ENCODE results near the gene FOXC2. TPM values are rescaled to one million over a fixed set of nuclear protein-coding genes. Genes with fewer than 3 reads are reported as not detected.

Gene FOXC2
- total and polyA plus RNA-seq, 4 experiments from 2014 or later = not detected

- DNase-seq = no peak
- POLR2A ChIA-PET (ENCODE audit: partially characterized antibody) = no interaction called here
- H3K4me3 ChIP-seq (ENCODE audit: low read length in 2 of 2) = no peak overlapping the region
- CTCF ChIA-PET (ENCODE audit: partially characterized antibody) = interaction anchor here (0.9 to 1.7 kb wide), 4 partner anchors 9 to 31 kb away, joined by 3 to 6 read pairs (median 4); no protein-coding TSS in a partner anchor
- H3K9me3 ChIP-seq (ENCODE audit: control insufficient read depth in 1 of 2, low read length in 2 of 2) = no peaks in the 10 kb centered on the region
- H3K4me3 Mint-ChIP-seq = no peak overlapping the region
- no peak overlapping the region for H3K27ac ChIP-seq (ENCODE audit: low read depth, low read length)
- H3K4me1 Mint-ChIP-seq = no peaks in the 10 kb centered on the region
- H3K27ac Mint-ChIP-seq = no peak overlapping the region
- peaks cover 0 to 2% (median 0%) of the 10 kb centered on the region in 8 donors for H3K9me3 Mint-ChIP-seq
- H3K36me3 Mint-ChIP-seq = peaks cover 23% of the 10 kb centered on the region in 2 donors
- no peaks in the 10 kb centered on the region for H3K27me3 ChIP-seq (ENCODE audit: insufficient read depth, low read length)
- H3K27me3 Mint-ChIP-seq = no peaks in the 10 kb centered on the region
- H3K4me1 ChIP-seq (ENCODE audit: insufficient read depth, low read length) = no peaks in the 10 kb centered on the region
- peaks cover 7% of the 10 kb centered on the region for H3K36me3 ChIP-seq (ENCODE audit: insufficient read depth, low read length)
- intact Hi-C loops (cut with micrococcal nuclease) = no loop called here
Measured at GRCh38 chr16:86533076-86533475, 33.6 kb upstream of the FOXC2 start.

GRCh38 chr16:86533767-86534351 is 32.8 kb upstream of the FOXC2 start:
- Histone ChIP-seq H3K4me1 (ENCODE audit: insufficient read depth, low read length) (no peaks in the 10 kb centered on the region), H3K36me3 (ENCODE audit: insufficient read depth, low read length) (peaks cover 11% of the 10 kb centered on the region), H3K27ac (ENCODE audit: low read depth, low read length) (no peak overlapping the region), H3K27me3 (ENCODE audit: insufficient read depth, low read length) (no peaks in the 10 kb centered on the region), H3K9me3 (ENCODE audit: control insufficient read depth in 1 of 2, low read length in 2 of 2) (no peaks in the 10 kb centered on the region), H3K4me3 (ENCODE audit: low read length in 2 of 2) (no peak overlapping the region)
- DNase-seq = no peak
- Mint-ChIP-seq H3K27me3 (no peaks in the 10 kb centered on the region), H3K27ac (peak overlapping the region in 2 of 7 donors; percentile 42 to 60), H3K9me3 (peaks cover 0 to 2% (median 0%) of the 10 kb centered on the region in 8 donors), H3K4me3 (no peak overlapping the region), H3K4me1 (no peaks in the 10 kb centered on the region), H3K36me3 (peaks cover 29% of the 10 kb centered on the region in 2 donors)
- ChIA-PET CTCF (ENCODE audit: partially characterized antibody) (interaction anchor here (0.9 to 1.7 kb wide), 4 partner anchors 10 to 30 kb away, joined by 3 to 6 read pairs (median 4); no protein-coding TSS in a partner anchor), POLR2A (ENCODE audit: partially characterized antibody) (no interaction called here)
- intact Hi-C loops (cut with micrococcal nuclease) = no loop called here

GRCh38 chr16:86534779-86535615 is 31.6 kb upstream of the FOXC2 start:
- Mint-ChIP-seq H3K36me3 (peaks cover 38 to 41% of the 10 kb centered on the region in 2 donors), H3K4me3 (no peak overlapping the region), H3K9me3 (no peaks in the 10 kb centered on the region), H3K27ac (no peak overlapping the region), H3K27me3 (no peaks in the 10 kb centered on the region), H3K4me1 (no peaks in the 10 kb centered on the region)
- Histone ChIP-seq H3K4me3 (ENCODE audit: low read length in 2 of 2) (no peak overlapping the region), H3K27me3 (ENCODE audit: insufficient read depth, low read length) (no peaks in the 10 kb centered on the region), H3K9me3 (ENCODE audit: control insufficient read depth in 1 of 2, low read length in 2 of 2) (no peaks in the 10 kb centered on the region), H3K36me3 (ENCODE audit: insufficient read depth, low read length) (peaks cover 22% of the 10 kb centered on the region), H3K27ac (ENCODE audit: low read depth, low read length) (no peak overlapping the region), H3K4me1 (ENCODE audit: insufficient read depth, low read length) (no peaks in the 10 kb centered on the region)
- DNase-seq = no peak
- intact Hi-C loops (cut with micrococcal nuclease) = no loop called here
- POLR2A ChIA-PET (ENCODE audit: partially characterized antibody) = no interaction called here
- CTCF ChIA-PET (ENCODE audit: partially characterized antibody) = interaction anchor here (1.4 to 1.7 kb wide), 2 partner anchors 29 kb away, joined by 3 to 6 read pairs; no protein-coding TSS in a partner anchor

GRCh38 chr16:86536621-86537020 is 30.0 kb upstream of the FOXC2 start:
- Mint-ChIP-seq H3K27me3 (no peaks in the 10 kb centered on the region), H3K4me3 (no peak overlapping the region), H3K9me3 (no peaks in the 10 kb centered on the region), H3K4me1 (no peaks in the 10 kb centered on the region), H3K27ac (no peak overlapping the region), H3K36me3 (peaks cover 49 to 52% of the 10 kb centered on the region in 2 donors)
- no peak for DNase-seq
- POLR2A ChIA-PET (ENCODE audit: partially characterized antibody) = no interaction called here
- no peak overlapping the region for H3K4me3 ChIP-seq (ENCODE audit: low read length in 2 of 2)
- H3K9me3 ChIP-seq (ENCODE audit: control insufficient read depth in 1 of 2, low read length in 2 of 2) = no peaks in the 10 kb centered on the region
- intact Hi-C loops (cut with micrococcal nuclease) = no loop called here
- no peaks in the 10 kb centered on the region for H3K27me3 ChIP-seq (ENCODE audit: insufficient read depth, low read length)
- H3K36me3 ChIP-seq (ENCODE audit: insufficient read depth, low read length) = peaks cover 39% of the 10 kb centered on the region
- CTCF ChIA-PET (ENCODE audit: partially characterized antibody) = interaction anchor here (1.3 to 1.4 kb wide), 2 partner anchors 9 to 28 kb away, joined by 3 read pairs; no protein-coding TSS in a partner anchor
- H3K4me1 ChIP-seq (ENCODE audit: insufficient read depth, low read length) = no peaks in the 10 kb centered on the region
- no peak overlapping the region for H3K27ac ChIP-seq (ENCODE audit: low read depth, low read length)

GRCh38 chr16:86537486-86537885 is 29.1 kb upstream of the FOXC2 start:
- no peaks in the 10 kb centered on the region for H3K4me1 Mint-ChIP-seq
- POLR2A ChIA-PET (ENCODE audit: partially characterized antibody) = no interaction called here

GRCh38 chr16:86538196-86538780 is 28.3 kb upstream of the FOXC2 start:
- Mint-ChIP-seq H3K36me3 (peaks cover 54 to 63% of the 10 kb centered on the region in 2 donors), H3K27me3 (no peaks in the 10 kb centered on the region), H3K9me3 (no peaks in the 10 kb centered on the region), H3K27ac (no peak overlapping the region), H3K4me1 (no peaks in the 10 kb centered on the region), H3K4me3 (no peak overlapping the region)
- no peaks in the 10 kb centered on the region for H3K4me1 ChIP-seq (ENCODE audit: insufficient read depth, low read length)
- no peaks in the 10 kb centered on the region for H3K9me3 ChIP-seq (ENCODE audit: control insufficient read depth in 1 of 2, low read length in 2 of 2)
- POLR2A ChIA-PET (ENCODE audit: partially characterized antibody) = no interaction called here
- DNase-seq = no peak
- H3K27ac ChIP-seq (ENCODE audit: low read depth, low read length) = no peak overlapping the region
- no peaks in the 10 kb centered on the region for H3K27me3 ChIP-seq (ENCODE audit: insufficient read depth, low read length)
- intact Hi-C loops (cut with micrococcal nuclease) = no loop called here
- CTCF ChIA-PET (ENCODE audit: partially characterized antibody) = interaction anchor here (1.2 kb wide), 1 partner anchor 26 kb away, joined by 3 read pairs; no protein-coding TSS in a partner anchor
- no peak overlapping the region for H3K4me3 ChIP-seq (ENCODE audit: low read length in 2 of 2)
- H3K36me3 ChIP-seq (ENCODE audit: insufficient read depth, low read length) = peaks cover 42% of the 10 kb centered on the region

More at GRCh38 chr16:86537486-86537885, 29.1 kb upstream of the FOXC2 start:
- Histone ChIP-seq H3K4me1 (ENCODE audit: insufficient read depth, low read length) (no peaks in the 10 kb centered on the region), H3K9me3 (ENCODE audit: control insufficient read depth in 1 of 2, low read length in 2 of 2) (no peaks in the 10 kb centered on the region), H3K27me3 (ENCODE audit: insufficient read depth, low read length) (no peaks in the 10 kb centered on the region), H3K27ac (ENCODE audit: low read depth, low read length) (no peak overlapping the region), H3K36me3 (ENCODE audit: insufficient read depth, low read length) (peaks cover 42% of the 10 kb centered on the region), H3K4me3 (ENCODE audit: low read length in 2 of 2) (no peak overlapping the region)
- H3K36me3 Mint-ChIP-seq = peaks cover 51 to 57% of the 10 kb centered on the region in 2 donors
- intact Hi-C loops (cut with micrococcal nuclease) = no loop called here
- no peak overlapping the region for H3K27ac Mint-ChIP-seq
- no peaks in the 10 kb centered on the region for H3K27me3 Mint-ChIP-seq
- CTCF ChIA-PET (ENCODE audit: partially characterized antibody) = interaction anchor here (1.3 kb wide), 1 partner anchor 9 kb away, joined by 3 read pairs; no protein-coding TSS in a partner anchor
- H3K9me3 Mint-ChIP-seq = no peaks in the 10 kb centered on the region
- DNase-seq = no peak
- H3K4me3 Mint-ChIP-seq = no peak overlapping the region

- no peak overlapping the region for H3K27ac Mint-ChIP-seq
- Histone ChIP-seq H3K4me3 (ENCODE audit: low read length in 2 of 2) (no peak overlapping the region), H3K27ac (ENCODE audit: low read depth, low read length) (no peak overlapping the region), H3K9me3 (ENCODE audit: control insufficient read depth in 1 of 2, low read length in 2 of 2) (no peaks in the 10 kb centered on the region), H3K36me3 (ENCODE audit: insufficient read depth, low read length) (peaks cover 42% of the 10 kb centered on the region), H3K4me1 (ENCODE audit: insufficient read depth, low read length) (no peaks in the 10 kb centered on the region), H3K27me3 (ENCODE audit: insufficient read depth, low read length) (no peaks in the 10 kb centered on the region)
- peaks cover 0 to 4% (median 0%) of the 10 kb centered on the region in 4 donors for H3K4me1 Mint-ChIP-seq
- H3K9me3 Mint-ChIP-seq = no peaks in the 10 kb centered on the region
- H3K4me3 Mint-ChIP-seq = no peak overlapping the region
- no peaks in the 10 kb centered on the region for H3K27me3 Mint-ChIP-seq
- DNase-seq = no peak
- CTCF ChIA-PET (ENCODE audit: partially characterized antibody) = no interaction called here
- H3K36me3 Mint-ChIP-seq = peaks cover 68 to 77% of the 10 kb centered on the region in 2 donors
- intact Hi-C loops (cut with micrococcal nuclease) = no loop called here
- POLR2A ChIA-PET (ENCODE audit: partially characterized antibody) = no interaction called here
Measured at GRCh38 chr16:86540894-86541293, 25.7 kb upstream of the FOXC2 start.

Measured in CD4-positive, alpha-beta memory T cell (primary cell).